NK-92 (cell line): ENCODE results near the gene SORBS1.

Experiments used
- DNase-seq: peaks from one replicate; lab custom pipeline; 2025; ENCODE audit not compliant: unreplicated experiment; lab: John Stamatoyannopoulos, UW

SORBS1 gene

GRCh38 chr10:95330966-95331453 is 230.2 kb downstream of the SORBS1 start:
- DNase-seq = no peak

GRCh38 chr10:95329296-95329695 is 231.9 kb downstream of the SORBS1 start:
- DNase-seq = no peak

GRCh38 chr10:95328013-95328412 is 233.2 kb downstream of the SORBS1 start:
- no peak for DNase-seq

GRCh38 chr10:95327367-95327766 is 233.8 kb downstream of the SORBS1 start:
- DNase-seq = no peak

GRCh38 chr10:95326396-95326795 is 234.8 kb downstream of the SORBS1 start:
- DNase-seq = no peak

- no peak for DNase-seq
Measured at GRCh38 chr10:95325863-95326262, 235.3 kb downstream of the SORBS1 start.

- DNase-seq = no peak
Measured at GRCh38 chr10:95324436-95325268, 236.5 kb downstream of the SORBS1 start.

GRCh38 chr10:95321554-95322301 is 239.4 kb downstream of the SORBS1 start:
- DNase-seq = no peak

GRCh38 chr10:95319239-95319638 is 241.9 kb downstream of the SORBS1 start:
- DNase-seq = no peak

GRCh38 chr10:95315509-95315908 is 245.7 kb downstream of the SORBS1 start:
- DNase-seq = no peak

- no peak for DNase-seq
Measured at GRCh38 chr10:95314192-95314918, 246.8 kb downstream of the SORBS1 start.

- no peak for DNase-seq
Measured at GRCh38 chr10:95312986-95313495, 248.1 kb downstream of the SORBS1 start.

- DNase-seq = no peak
Measured at GRCh38 chr10:95312257-95312656, 248.9 kb downstream of the SORBS1 start.

GRCh38 chr10:95309958-95310357 is 251.2 kb downstream of the SORBS1 start:
- no peak for DNase-seq

- no peak for DNase-seq
Measured at GRCh38 chr10:95308389-95309302, 252.5 kb downstream of the SORBS1 start.

GRCh38 chr10:95306851-95307250 is 254.3 kb downstream of the SORBS1 start:
- DNase-seq = no peak

GRCh38 chr10:95306318-95306650 is 254.9 kb downstream of the SORBS1 start:
- no peak for DNase-seq

GRCh38 chr10:95305606-95306317 is 255.4 kb downstream of the SORBS1 start:
- no peak for DNase-seq

- DNase-seq = no peak
Measured at GRCh38 chr10:95304976-95305375, 256.2 kb downstream of the SORBS1 start.

- DNase-seq = no peak
Measured at GRCh38 chr10:95304463-95304862, 256.7 kb downstream of the SORBS1 start.
